Karpas-422 (cell line): Measurements from ENCODE around the gene DXO. TPM values are rescaled to one million over a fixed set of nuclear protein-coding genes. Genes with fewer than 3 reads are reported as not detected.

Experiments
- DNase-seq: peaks from one replicate; pipeline ENCODE4 v3.0.0-alpha.2; 2015
- H2AFZ ChIP-seq: fragments of 200-600 bp; sonication (generic); 2 replicates; pipeline ENCODE4 v1.6.1; 2014; ENCODE audit warnings: antibody characterized with exemption, low read length, mixed read lengths
- H3K27ac ChIP-seq: fragments of 200-600 bp; sonication (generic); 2 replicates; pipeline ENCODE4 v1.5.1; 2014; ENCODE audit warnings: mild to moderate bottlenecking, low read length, moderate library complexity
- H3K27me3 ChIP-seq: fragments of 200-600 bp; sonication (generic); 2 replicates; pipeline ENCODE4 v1.6.1; 2014; ENCODE audit warnings: low read length, mixed read lengths
- H3K36me3 ChIP-seq: fragments of 200-600 bp; sonication (generic); 2 replicates; pipeline ENCODE4 v1.6.1; 2014; ENCODE audit warnings: low read length, mixed read lengths; ENCODE audit not compliant: insufficient read depth
- H3K4me1 ChIP-seq: fragments of 200-600 bp; sonication (generic); 2 replicates; pipeline ENCODE4 v1.6.1; 2014; ENCODE audit warnings: mild to moderate bottlenecking, low read length, mixed read lengths
- H3K4me2 ChIP-seq: fragments of 200-600 bp; sonication (generic); 2 replicates; pipeline ENCODE4 v1.6.1; 2014; ENCODE audit warnings: low read length, low read depth, mild to moderate bottlenecking; ENCODE audit not compliant: poor library complexity, severe bottlenecking
- H3K4me3 ChIP-seq: fragments of 200-600 bp; sonication (generic); 2 replicates; pipeline ENCODE4 v1.5.1; 2014; ENCODE audit warnings: mild to moderate bottlenecking, antibody characterized with exemption, low read length, mixed read lengths
- H3K79me2 ChIP-seq: fragments of 200-600 bp; sonication (generic); 2 replicates; pipeline ENCODE4 v1.6.1; 2014; ENCODE audit warnings: mild to moderate bottlenecking, low read length, mixed read lengths
- H3K9ac ChIP-seq: fragments of 200-600 bp; sonication (generic); 2 replicates; pipeline ENCODE4 v1.6.0; 2014; ENCODE audit warnings: low read length
- H3K9me2 ChIP-seq: fragments of 200-600 bp; sonication (generic), shearing (Covaris generic); replicated peaks from 2 replicates; pipeline ENCODE4 v1.6.0; 2014; ENCODE audit warnings: mild to moderate bottlenecking, low read length, moderate library complexity; ENCODE audit not compliant: insufficient read depth
- H3K9me3 ChIP-seq: fragments of 300-700, 200-600 bp; sonication (generic); 2 replicates; pipeline ENCODE4 v1.6.1; 2014; ENCODE audit warnings: low read length, mixed read lengths
- H4K20me1 ChIP-seq: fragments of 200-600 bp; sonication (generic); 2 replicates; pipeline ENCODE4 v1.6.1; 2014; ENCODE audit warnings: mild to moderate bottlenecking, antibody characterized with exemption, low read length, low read depth; ENCODE audit not compliant: insufficient read depth
- total RNA-seq: library from RNA; depleted of rRNA; stranded (reverse); fragments of >200 nt; shearing (Covaris generic); gene quantifications from 2 replicates; pipeline ENCODE4 v1.2.3, GENCODE V29; 2014; ENCODE audit warnings: low replicate concordance

The DXO gene
- total RNA-seq, 1 experiment from 2014 or later: 20.8 TPM

DNA sequence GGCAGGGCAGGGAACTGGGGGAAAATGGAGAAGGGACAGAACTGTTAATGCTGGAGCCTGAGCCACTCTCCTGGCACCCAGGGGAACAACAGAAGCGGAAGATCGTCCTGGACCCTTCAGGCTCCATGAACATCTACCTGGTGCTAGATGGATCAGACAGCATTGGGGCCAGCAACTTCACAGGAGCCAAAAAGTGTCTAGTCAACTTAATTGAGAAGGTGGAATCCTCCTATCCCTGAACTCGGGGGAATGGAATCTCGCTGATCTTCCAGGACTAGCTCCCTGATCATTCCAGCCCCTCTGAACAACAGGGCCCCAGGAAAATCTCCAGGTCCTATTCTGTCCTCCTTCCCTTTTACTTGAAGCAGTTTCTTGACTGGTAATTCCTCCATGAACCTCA, 24.1 kb downstream of the DXO start:
- peak; percentile 43 for DNase-seq
- H3K4me3 ChIP-seq: no peak overlapping the region
- no peaks in the 10 kb centered on the region for H3K27me3 ChIP-seq
- no peak overlapping the region for H2AFZ ChIP-seq
- no peaks in the 10 kb centered on the region for H3K9me3 ChIP-seq
- no peak overlapping the region for H3K27ac ChIP-seq
- 0 out of 2 replicates have a peak, but pooled peaks cover 10% of the 10 kb centered on the region for H3K36me3 ChIP-seq
- H3K4me1 ChIP-seq: no peaks in the 10 kb centered on the region
- no peak overlapping the region for H3K9ac ChIP-seq
- no peaks in the 10 kb centered on the region for H3K9me2 ChIP-seq
- no peak overlapping the region for H3K4me2 ChIP-seq
- no peaks in the 10 kb centered on the region for H4K20me1 ChIP-seq
- no peaks in the 10 kb centered on the region for H3K79me2 ChIP-seq

DNA sequence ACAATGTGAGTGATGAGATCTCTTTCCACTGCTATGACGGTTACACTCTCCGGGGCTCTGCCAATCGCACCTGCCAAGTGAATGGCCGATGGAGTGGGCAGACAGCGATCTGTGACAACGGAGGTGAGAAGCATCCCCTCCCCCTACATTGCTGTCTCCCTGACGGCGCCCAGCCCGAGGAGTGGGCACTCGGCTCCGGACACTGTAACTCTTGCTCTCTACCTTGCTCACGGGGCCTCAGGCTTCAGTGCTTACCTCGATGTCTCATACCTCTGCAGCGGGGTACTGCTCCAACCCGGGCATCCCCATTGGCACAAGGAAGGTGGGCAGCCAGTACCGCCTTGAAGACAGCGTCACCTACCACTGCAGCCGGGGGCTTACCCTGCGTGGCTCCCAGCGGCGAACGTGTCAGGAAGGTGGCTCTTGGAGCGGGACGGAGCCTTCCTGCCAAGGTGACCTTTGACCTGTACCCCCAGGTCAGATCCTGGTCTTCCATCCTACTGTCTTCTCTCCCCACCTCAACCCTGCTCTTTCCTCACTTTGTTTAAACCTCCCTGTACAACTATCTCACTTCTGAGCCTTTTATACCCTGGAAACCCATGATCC, 24.8 kb downstream of the DXO start:
- no peak overlapping the region for H3K9ac ChIP-seq
- no peaks in the 10 kb centered on the region for H3K9me3 ChIP-seq
- 0 out of 2 replicates have a peak, but pooled peaks cover 10% of the 10 kb centered on the region for H3K36me3 ChIP-seq
- no peaks in the 10 kb centered on the region for H3K27me3 ChIP-seq
- no peak overlapping the region for H3K27ac ChIP-seq
- H4K20me1 ChIP-seq: no peaks in the 10 kb centered on the region
- no peak overlapping the region for H3K4me3 ChIP-seq
- no peaks in the 10 kb centered on the region for H3K9me2 ChIP-seq
- H3K79me2 ChIP-seq: no peaks in the 10 kb centered on the region
- no peak overlapping the region for H3K4me2 ChIP-seq
- no peaks in the 10 kb centered on the region for H3K4me1 ChIP-seq
- H2AFZ ChIP-seq: no peak overlapping the region
- DNase-seq: no peak

DNA sequence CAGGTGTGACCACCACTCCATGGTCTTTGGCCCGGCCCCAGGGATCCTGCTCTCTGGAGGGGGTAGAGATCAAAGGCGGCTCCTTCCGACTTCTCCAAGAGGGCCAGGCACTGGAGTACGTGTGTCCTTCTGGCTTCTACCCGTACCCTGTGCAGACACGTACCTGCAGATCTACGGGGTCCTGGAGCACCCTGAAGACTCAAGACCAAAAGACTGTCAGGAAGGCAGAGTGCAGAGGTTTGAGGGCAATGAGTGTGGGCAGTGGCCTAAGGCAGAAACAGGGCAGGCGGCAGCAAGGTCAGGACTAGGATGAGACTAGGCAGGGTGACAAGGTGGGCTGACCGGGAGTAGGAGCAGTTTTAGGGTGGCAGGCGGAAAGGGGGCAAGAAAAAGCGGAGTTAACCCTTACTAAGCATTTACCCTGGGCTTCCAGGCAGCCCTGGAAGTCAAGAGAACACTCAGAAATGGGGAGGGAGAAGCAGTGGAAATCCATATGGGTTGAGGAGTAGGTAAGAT, 25.5 kb downstream of the DXO start:
- no peak overlapping the region for H2AFZ ChIP-seq
- H3K4me2 ChIP-seq: no peak overlapping the region
- no peaks in the 10 kb centered on the region for H3K79me2 ChIP-seq
- H3K4me3 ChIP-seq: no peak overlapping the region
- no peak overlapping the region for H3K27ac ChIP-seq
- no peaks in the 10 kb centered on the region for H3K27me3 ChIP-seq
- no peaks in the 10 kb centered on the region for H3K4me1 ChIP-seq
- 0 out of 2 replicates have a peak, but pooled peaks cover 3% of the 10 kb centered on the region for H3K36me3 ChIP-seq
- no peak for DNase-seq
- no peak overlapping the region for H3K9ac ChIP-seq
- no peaks in the 10 kb centered on the region for H3K9me3 ChIP-seq
- H4K20me1 ChIP-seq: no peaks in the 10 kb centered on the region
- H3K9me2 ChIP-seq: no peaks in the 10 kb centered on the region

DNA sequence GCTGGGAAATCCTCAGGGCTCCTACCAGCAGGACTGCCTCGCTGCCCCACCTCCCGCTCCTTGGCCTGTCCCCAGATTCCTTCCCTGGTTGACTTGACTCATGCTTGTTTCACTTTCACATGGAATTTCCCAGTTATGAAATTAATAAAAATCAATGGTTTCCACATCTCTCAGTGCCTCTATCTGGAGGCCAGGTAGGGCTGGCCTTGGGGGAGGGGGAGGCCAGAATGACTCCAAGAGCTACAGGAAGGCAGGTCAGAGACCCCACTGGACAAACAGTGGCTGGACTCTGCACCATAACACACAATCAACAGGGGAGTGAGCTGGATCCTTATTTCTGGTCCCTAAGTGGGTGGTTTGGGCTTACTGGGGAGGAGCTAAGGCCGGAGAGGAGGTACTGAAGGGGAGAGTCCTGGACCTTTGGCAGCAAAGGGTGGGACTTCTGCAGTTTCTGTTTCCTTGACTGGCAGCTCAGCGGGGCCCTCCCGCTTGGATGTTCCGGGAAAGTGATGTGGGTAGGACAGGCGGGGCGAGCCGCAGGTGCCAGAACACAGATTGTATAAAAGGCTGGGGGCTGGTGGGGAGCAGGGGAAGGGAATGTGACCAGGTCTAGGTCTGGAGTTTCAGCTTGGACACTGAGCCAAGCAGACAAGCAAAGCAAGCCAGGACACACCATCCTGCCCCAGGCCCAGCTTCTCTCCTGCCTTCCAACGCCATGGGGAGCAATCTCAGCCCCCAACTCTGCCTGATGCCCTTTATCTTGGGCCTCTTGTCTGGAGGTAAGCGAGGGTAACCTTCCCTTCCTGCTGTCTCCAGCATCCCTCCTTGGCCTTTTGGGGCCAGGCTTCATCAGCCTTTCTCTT, 26.2 kb downstream of the DXO start, which contains the start of gene CFB:
Gene CFB (plus strand): TSS at position 589 of the 863 bp plus-strand sequence. CDS start 127 bp downstream, at position 716.
- H3K9ac ChIP-seq: no peak within 1 kb of the TSS
- no peak for DNase-seq
- H4K20me1 ChIP-seq: no peaks in the 10 kb centered on the region
- no peaks in the 10 kb centered on the region for H3K9me2 ChIP-seq
- H3K79me2 ChIP-seq: no peaks in the 10 kb centered on the region
- H3K4me3 ChIP-seq: no peak within 1 kb of the TSS
- no peaks in the 10 kb centered on the region for H3K4me1 ChIP-seq
- H3K9me3 ChIP-seq: no peaks in the 10 kb centered on the region
- H3K36me3 ChIP-seq: no peaks in the 10 kb centered on the region
- no peak within 1 kb of the TSS for H3K4me2 ChIP-seq
- no peak within 1 kb of the TSS for H2AFZ ChIP-seq
- no peak within 1 kb of the TSS for H3K27ac ChIP-seq
- no peaks in the 10 kb centered on the region for H3K27me3 ChIP-seq

DNA sequence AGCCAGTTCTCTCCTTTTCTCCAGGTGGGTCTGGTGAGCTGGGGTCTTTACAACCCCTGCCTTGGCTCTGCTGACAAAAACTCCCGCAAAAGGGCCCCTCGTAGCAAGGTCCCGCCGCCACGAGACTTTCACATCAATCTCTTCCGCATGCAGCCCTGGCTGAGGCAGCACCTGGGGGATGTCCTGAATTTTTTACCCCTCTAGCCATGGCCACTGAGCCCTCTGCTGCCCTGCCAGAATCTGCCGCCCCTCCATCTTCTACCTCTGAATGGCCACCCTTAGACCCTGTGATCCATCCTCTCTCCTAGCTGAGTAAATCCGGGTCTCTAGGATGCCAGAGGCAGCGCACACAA, 26.8 kb downstream of the DXO start:
- no peaks in the 10 kb centered on the region for H3K9me3 ChIP-seq
- no peak overlapping the region for H3K4me3 ChIP-seq
- no peaks in the 10 kb centered on the region for H4K20me1 ChIP-seq
- H2AFZ ChIP-seq: no peak overlapping the region
- no peaks in the 10 kb centered on the region for H3K79me2 ChIP-seq
- H3K36me3 ChIP-seq: no peaks in the 10 kb centered on the region
- H3K4me1 ChIP-seq: peaks cover 3% of the 10 kb centered on the region; the same call in 1 of the 2 replicates
- no peak for DNase-seq
- H3K9ac ChIP-seq: no peak overlapping the region
- H3K27me3 ChIP-seq: no peaks in the 10 kb centered on the region
- no peak overlapping the region for H3K4me2 ChIP-seq
- no peaks in the 10 kb centered on the region for H3K9me2 ChIP-seq
- H3K27ac ChIP-seq: no peak overlapping the region

DNA sequence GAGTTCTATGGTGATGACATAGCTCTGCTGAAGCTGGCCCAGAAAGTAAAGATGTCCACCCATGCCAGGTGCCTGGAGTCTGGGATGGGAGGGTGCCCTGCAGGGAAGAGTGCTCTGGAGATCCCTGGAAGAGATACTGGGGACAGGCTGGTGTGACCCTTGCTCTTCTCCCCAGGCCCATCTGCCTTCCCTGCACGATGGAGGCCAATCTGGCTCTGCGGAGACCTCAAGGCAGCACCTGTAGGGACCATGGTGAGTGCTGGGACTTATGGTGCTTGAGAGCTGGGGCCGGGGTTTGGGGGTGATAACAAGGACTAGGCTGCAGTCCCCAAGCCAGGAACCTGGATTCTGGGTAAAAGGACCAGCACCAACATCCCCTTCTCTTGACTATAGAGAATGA, 28.2 kb downstream of the DXO start:
- Histone ChIP-seq H3K4me1 (peaks cover 4% of the 10 kb centered on the region; the same call in 1 of the 2 replicates), H3K27ac (no peak overlapping the region), H4K20me1 (no peaks in the 10 kb centered on the region)

DNA sequence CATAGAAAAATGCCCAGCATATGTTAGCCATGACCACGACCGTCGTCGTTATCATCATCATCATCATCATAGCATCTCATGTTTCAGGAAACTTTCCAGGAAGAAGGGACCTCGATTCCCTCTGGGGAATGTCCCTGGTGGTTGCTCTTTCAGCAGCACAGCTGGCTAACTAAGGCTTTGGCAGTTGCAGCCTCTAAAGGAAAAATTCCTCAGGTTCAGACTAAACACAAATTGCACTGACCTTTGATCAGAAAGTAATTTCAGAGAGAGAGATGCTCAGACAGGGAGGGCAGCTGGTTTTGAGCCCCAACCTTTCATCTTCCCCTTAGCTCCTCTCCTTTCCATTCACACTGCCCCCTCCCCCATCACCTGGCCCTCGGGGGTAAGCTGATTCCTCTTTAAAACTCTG, 31.7 kb downstream of the DXO start:
- no peak overlapping the region for H3K9ac ChIP-seq
- H3K79me2 ChIP-seq: no peaks in the 10 kb centered on the region
- no peak overlapping the region for H2AFZ ChIP-seq
- H3K9me2 ChIP-seq: no peaks in the 10 kb centered on the region
- H3K27ac ChIP-seq: no peak overlapping the region
- H4K20me1 ChIP-seq: no peaks in the 10 kb centered on the region
- no peak overlapping the region for H3K4me2 ChIP-seq
- H3K4me1 ChIP-seq: peaks cover 4% of the 10 kb centered on the region; the same call in 1 of the 2 replicates
- no peaks in the 10 kb centered on the region for H3K27me3 ChIP-seq
- H3K9me3 ChIP-seq: no peaks in the 10 kb centered on the region
- no peaks in the 10 kb centered on the region for H3K36me3 ChIP-seq
- peak; percentile 39 for DNase-seq
- no peak overlapping the region for H3K4me3 ChIP-seq

More for the DNA sequence above, 28.2 kb downstream of the DXO start:
- Histone ChIP-seq H3K9me2 (no peaks in the 10 kb centered on the region), H3K9ac (no peak overlapping the region), H3K36me3 (no peaks in the 10 kb centered on the region), H3K9me3 (no peaks in the 10 kb centered on the region), H3K79me2 (no peaks in the 10 kb centered on the region), H2AFZ (no peak overlapping the region), H3K27me3 (no peaks in the 10 kb centered on the region), H3K4me2 (no peak overlapping the region), H3K4me3 (no peak overlapping the region)
- no peak for DNase-seq

DNA sequence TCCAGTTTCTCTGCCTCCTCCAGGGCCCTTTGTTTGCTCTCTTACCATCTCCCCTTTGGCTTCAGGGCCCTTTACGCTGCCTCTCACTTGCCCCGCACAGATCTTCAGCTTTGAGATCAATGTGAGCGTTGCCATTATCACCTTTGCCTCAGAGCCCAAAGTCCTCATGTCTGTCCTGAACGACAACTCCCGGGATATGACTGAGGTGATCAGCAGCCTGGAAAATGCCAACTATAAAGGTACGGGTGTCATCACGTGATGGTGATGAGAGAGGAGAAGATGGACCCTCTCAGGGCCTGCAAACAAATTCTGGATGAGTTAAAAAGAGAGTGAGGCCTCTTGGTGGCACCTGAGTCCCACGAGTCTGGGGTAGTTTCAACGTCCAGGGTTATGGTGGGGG, 36.1 kb downstream of the DXO start:
- DNase-seq: no peak
- no peak overlapping the region for H3K27ac ChIP-seq
- H3K9me3 ChIP-seq: no peaks in the 10 kb centered on the region
- H2AFZ ChIP-seq: no peak overlapping the region
- H4K20me1 ChIP-seq: no peaks in the 10 kb centered on the region
- H3K9me2 ChIP-seq: no peaks in the 10 kb centered on the region
- H3K79me2 ChIP-seq: no peaks in the 10 kb centered on the region
- H3K27me3 ChIP-seq: no peaks in the 10 kb centered on the region
- H3K4me1 ChIP-seq: peaks cover 4% of the 10 kb centered on the region; the same call in 1 of the 2 replicates
- H3K36me3 ChIP-seq: no peaks in the 10 kb centered on the region
- H3K9ac ChIP-seq: no peak overlapping the region
- H3K4me2 ChIP-seq: no peak overlapping the region
- H3K4me3 ChIP-seq: no peak overlapping the region
